Measurements from ENCODE around the gene PCDHA1.

- TF ChIP-seq PATZ1 (CRISPR knock-in tag; IDR thresholded peaks at IDR 0.05; ENCODE audit: borderline replicate concordance) (no peak), ZFP30 (CRISPR knock-in tag; IDR thresholded peaks at IDR 0.05) (no peak), GLIS3 (CRISPR knock-in tag; IDR thresholded peaks at IDR 0.05) (no peak), ZNF70 (CRISPR knock-in tag; IDR thresholded peaks at IDR 0.05) (no peak), BACH2 (CRISPR knock-in tag; IDR thresholded peaks at IDR 0.05; ENCODE audit: borderline replicate concordance) (no peak), PPARA (CRISPR knock-in tag; IDR thresholded peaks at IDR 0.05; ENCODE audit: borderline replicate concordance) (no peak), TOX (CRISPR knock-in tag; IDR thresholded peaks at IDR 0.05; ENCODE audit: borderline replicate concordance) (no peak), ZNF565 (CRISPR knock-in tag; conservative IDR thresholded peaks at IDR 0.05; ENCODE audit: low read depth) (no peak), RARB (CRISPR knock-in tag; IDR thresholded peaks at IDR 0.05) (no peak)
- TF ChIP-seq, protein P1, sequence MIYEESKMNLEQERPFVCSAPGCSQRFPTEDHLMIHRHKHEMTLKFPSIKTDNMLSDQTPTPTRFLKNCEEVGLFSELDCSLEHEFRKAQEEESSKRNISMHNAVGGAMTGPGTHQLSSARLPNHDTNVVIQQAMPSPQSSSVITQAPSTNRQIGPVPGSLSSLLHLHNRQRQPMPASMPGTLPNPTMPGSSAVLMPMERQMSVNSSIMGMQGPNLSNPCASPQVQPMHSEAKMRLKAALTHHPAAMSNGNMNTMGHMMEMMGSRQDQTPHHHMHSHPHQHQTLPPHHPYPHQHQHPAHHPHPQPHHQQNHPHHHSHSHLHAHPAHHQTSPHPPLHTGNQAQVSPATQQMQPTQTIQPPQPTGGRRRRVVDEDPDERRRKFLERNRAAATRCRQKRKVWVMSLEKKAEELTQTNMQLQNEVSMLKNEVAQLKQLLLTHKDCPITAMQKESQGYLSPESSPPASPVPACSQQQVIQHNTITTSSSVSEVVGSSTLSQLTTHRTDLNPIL (CRISPR knock-in tag; IDR thresholded peaks at IDR 0.05; ENCODE audit: low read depth) = no peak
- TF ChIP-seq, protein P2, sequence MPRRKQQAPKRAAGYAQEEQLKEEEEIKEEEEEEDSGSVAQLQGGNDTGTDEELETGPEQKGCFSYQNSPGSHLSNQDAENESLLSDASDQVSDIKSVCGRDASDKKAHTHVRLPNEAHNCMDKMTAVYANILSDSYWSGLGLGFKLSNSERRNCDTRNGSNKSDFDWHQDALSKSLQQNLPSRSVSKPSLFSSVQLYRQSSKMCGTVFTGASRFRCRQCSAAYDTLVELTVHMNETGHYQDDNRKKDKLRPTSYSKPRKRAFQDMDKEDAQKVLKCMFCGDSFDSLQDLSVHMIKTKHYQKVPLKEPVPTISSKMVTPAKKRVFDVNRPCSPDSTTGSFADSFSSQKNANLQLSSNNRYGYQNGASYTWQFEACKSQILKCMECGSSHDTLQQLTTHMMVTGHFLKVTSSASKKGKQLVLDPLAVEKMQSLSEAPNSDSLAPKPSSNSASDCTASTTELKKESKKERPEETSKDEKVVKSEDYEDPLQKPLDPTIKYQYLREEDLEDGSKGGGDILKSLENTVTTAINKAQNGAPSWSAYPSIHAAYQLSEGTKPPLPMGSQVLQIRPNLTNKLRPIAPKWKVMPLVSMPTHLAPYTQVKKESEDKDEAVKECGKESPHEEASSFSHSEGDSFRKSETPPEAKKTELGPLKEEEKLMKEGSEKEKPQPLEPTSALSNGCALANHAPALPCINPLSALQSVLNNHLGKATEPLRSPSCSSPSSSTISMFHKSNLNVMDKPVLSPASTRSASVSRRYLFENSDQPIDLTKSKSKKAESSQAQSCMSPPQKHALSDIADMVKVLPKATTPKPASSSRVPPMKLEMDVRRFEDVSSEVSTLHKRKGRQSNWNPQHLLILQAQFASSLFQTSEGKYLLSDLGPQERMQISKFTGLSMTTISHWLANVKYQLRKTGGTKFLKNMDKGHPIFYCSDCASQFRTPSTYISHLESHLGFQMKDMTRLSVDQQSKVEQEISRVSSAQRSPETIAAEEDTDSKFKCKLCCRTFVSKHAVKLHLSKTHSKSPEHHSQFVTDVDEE (CRISPR knock-in tag; IDR thresholded peaks at IDR 0.05) = no peak
- TF ChIP-seq, protein P3, sequence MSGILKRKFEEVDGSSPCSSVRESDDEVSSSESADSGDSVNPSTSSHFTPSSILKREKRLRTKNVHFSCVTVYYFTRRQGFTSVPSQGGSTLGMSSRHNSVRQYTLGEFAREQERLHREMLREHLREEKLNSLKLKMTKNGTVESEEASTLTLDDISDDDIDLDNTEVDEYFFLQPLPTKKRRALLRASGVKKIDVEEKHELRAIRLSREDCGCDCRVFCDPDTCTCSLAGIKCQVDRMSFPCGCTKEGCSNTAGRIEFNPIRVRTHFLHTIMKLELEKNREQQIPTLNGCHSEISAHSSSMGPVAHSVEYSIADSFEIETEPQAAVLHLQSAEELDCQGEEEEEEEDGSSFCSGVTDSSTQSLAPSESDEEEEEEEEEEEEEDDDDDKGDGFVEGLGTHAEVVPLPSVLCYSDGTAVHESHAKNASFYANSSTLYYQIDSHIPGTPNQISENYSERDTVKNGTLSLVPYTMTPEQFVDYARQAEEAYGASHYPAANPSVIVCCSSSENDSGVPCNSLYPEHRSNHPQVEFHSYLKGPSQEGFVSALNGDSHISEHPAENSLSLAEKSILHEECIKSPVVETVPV (CRISPR knock-in tag; IDR thresholded peaks at IDR 0.05) = no peak
Observed at GRCh38 chr5:140767444-140767843, 18.5 kb upstream of the PCDHA1 start.

All from SK-N-SH treated with all-trans-retinoic acid at 6 μM for 48 hours (cell line).